HepG2 (cell line): ENCODE data around the gene RBM6. TPM values are rescaled to one million over a fixed set of nuclear protein-coding genes. Genes with fewer than 3 reads are reported as not detected.

Source experiments
- CBX1 ChIP-seq: IDR thresholded peaks from one replicate; pipeline ENCODE4 v1.6.1; 2016; ENCODE audit warnings: antibody characterized with exemption, low read depth
- NPAS2 ChIP-seq: sonication (generic); formaldehyde crosslinking; IDR thresholded peaks from 2 replicates; pipeline ENCODE4 v1.8.0; 2022; ENCODE audit warnings: mild to moderate bottlenecking, missing genetic modification reagents, borderline replicate concordance
- POLR2AphosphoS2 ChIP-seq: IDR thresholded peaks from 2 replicates; pipeline ENCODE4 v1.6.1; 2011; ENCODE audit warnings: low read depth, low read length, improper control_type of control experiment
- REPIN1 ChIP-seq: sonication (generic); formaldehyde crosslinking; IDR thresholded peaks from 2 replicates; pipeline ENCODE4 v1.8.0; 2022; ENCODE audit warnings: missing genetic modification reagents, low read depth, mild to moderate bottlenecking, borderline replicate concordance
- SOX5 ChIP-seq: IDR thresholded peaks from 2 replicates; pipeline ENCODE4 v1.6.1; 2016; ENCODE audit warnings: borderline replicate concordance
- SYNCRIP ChIP-seq: fragments of 200-400 bp; formaldehyde crosslinking; IDR thresholded peaks from 2 replicates; pipeline ENCODE4 v1.6.1; 2018; ENCODE audit warnings: mild to moderate bottlenecking, low read depth, low read length; ENCODE audit not compliant: insufficient read depth
- ZKSCAN1 ChIP-seq: fragments of 150-350 bp; IDR thresholded peaks from 2 replicates; pipeline ENCODE4 v1.6.1; 2014; ENCODE audit warnings: low read length
- ZNF160 ChIP-seq: sonication (generic); formaldehyde crosslinking; IDR thresholded peaks from 2 replicates; pipeline ENCODE4 v1.8.0; 2022; ENCODE audit warnings: mild to moderate bottlenecking, inconsistent platforms, missing genetic modification reagents
- ZNF333 ChIP-seq: sonication (generic); formaldehyde crosslinking; IDR thresholded peaks from 2 replicates; pipeline ENCODE4 v1.4.0; 2020; ENCODE audit warnings: mild to moderate bottlenecking, missing genetic modification reagents, borderline replicate concordance
- ZNF496 ChIP-seq: sonication (generic); formaldehyde crosslinking; IDR thresholded peaks from 2 replicates; pipeline ENCODE4 v1.8.1; 2023; ENCODE audit warnings: mild to moderate bottlenecking, moderate library complexity, missing genetic modification reagents; ENCODE audit not compliant: insufficient replicate concordance
- ZSCAN25 ChIP-seq: sonication (generic); formaldehyde crosslinking; IDR thresholded peaks from 2 replicates; pipeline ENCODE4 v1.8.0; 2022; ENCODE audit warnings: mild to moderate bottlenecking, missing genetic modification reagents
- polyA plus RNA-seq, 8 experiments: library from polyadenylated mRNA; depleted of rRNA in 3 of 8; stranded (reverse) in 7 of 8; unstranded in 1 of 8; fragments of >200 nt; fragmentation: Illumina TruSeq in 4 of 8; extraction: Trizol in 4 of 8; gene quantifications; 2 replicates each; pipeline versions ENCODE4 v1.2.1 to v1.2.3, GENCODE V29; 2011 to 2016; ENCODE audit warnings: low read depth in 4 of 8, missing spikeins in 1 of 8, mixed read lengths in 1 of 8; ENCODE audit not compliant: insufficient read depth in 1 of 8
- total RNA-seq, 5 experiments: library from RNA; depleted of rRNA; stranded (reverse); fragments of >200 nt; fragmentation: Illumina TruSeq; extraction: Trizol; gene quantifications; 2 replicates each; pipeline ENCODE4 v1.2.3, GENCODE V29; 2016; ENCODE audit warnings: low read depth in 1 of 5
- TF ChIP-seq, protein P1 (sequence below): sonication (generic); formaldehyde crosslinking; conservative IDR thresholded peaks from 2 replicates; pipeline ENCODE4 v1.4.0; 2020; ENCODE audit warnings: missing genetic modification reagents
- TF ChIP-seq, protein P2 (sequence below): sonication (generic); formaldehyde crosslinking; IDR thresholded peaks from 2 replicates; pipeline ENCODE4 v1.5.0; 2020; ENCODE audit warnings: mild to moderate bottlenecking, missing genetic modification reagents, borderline replicate concordance
- TF ChIP-seq, protein P3 (sequence below), 2 experiments: fragments of 450-650 bp in 1 of 2; sonication (generic) in 1 of 2; formaldehyde crosslinking; IDR thresholded peaks; 2 replicates each; pipeline versions ENCODE4 v1.5.0 to v1.8.0; 2020 to 2022; ENCODE audit warnings: mild to moderate bottlenecking in 1 of 2, missing genetic modification reagents in 1 of 2
- TF ChIP-seq, protein P4 (sequence below): sonication (generic); formaldehyde crosslinking; IDR thresholded peaks from 2 replicates; pipeline ENCODE4 v1.8.1; 2022; ENCODE audit warnings: low read depth, mild to moderate bottlenecking, missing genetic modification reagents
- TF ChIP-seq, protein P5 (sequence below): sonication (generic); formaldehyde crosslinking; IDR thresholded peaks from 2 replicates; pipeline ENCODE4 v1.8.0; 2022; ENCODE audit warnings: mild to moderate bottlenecking, missing genetic modification reagents; ENCODE audit not compliant: insufficient replicate concordance

Gene RBM6
- total and polyA plus RNA-seq, 2 of the 13 experiments (the other 11 are each of a cell fraction or from before 2014, with no cell fraction given): 72.7 to 86.1 TPM

DNA sequence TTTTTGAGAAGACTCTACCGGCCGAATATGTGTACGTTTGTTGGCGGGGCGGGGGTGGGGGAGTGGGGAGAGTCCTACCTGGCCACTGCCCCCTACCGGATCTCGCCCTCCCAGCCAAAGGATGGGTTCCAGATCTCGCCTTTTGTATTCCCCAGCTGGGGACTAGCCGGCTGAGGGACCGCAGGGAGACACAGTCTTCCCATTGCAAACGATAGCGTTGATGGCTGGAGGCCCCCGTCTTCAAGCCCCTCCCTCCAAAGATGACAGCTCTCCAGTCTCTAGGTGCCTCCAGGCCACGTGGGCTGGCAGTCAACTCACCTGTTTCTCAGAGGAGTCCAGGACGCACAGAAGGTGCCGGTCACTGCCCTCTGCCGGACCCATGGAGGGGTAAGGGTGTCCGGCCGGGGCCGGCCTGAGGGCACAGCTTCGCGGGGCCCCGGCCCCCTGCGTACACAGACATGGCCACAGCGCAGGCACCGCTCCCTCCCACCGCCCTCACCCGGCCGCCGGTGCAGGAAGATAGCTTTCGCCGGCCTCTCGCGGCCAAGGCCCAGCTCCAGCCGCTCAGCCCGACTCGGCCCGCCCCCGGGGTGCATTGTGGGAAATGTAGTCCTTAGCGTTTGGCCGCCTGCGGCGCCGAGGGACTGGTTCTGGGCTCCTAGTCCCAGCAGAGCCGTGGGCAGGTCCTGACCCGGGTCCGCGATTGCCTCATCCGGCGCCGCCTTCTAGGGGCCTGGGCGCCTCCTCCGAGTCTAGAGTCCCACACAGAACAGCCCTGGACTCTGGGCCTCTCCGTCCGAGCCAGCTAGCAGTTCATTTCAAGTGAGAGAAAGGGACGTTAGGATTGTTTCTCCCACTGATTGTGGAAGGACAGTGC, 10.4 kb upstream of the RBM6 start, which contains the start of gene MON1A (continued):
- TF ChIP-seq, protein P1, sequence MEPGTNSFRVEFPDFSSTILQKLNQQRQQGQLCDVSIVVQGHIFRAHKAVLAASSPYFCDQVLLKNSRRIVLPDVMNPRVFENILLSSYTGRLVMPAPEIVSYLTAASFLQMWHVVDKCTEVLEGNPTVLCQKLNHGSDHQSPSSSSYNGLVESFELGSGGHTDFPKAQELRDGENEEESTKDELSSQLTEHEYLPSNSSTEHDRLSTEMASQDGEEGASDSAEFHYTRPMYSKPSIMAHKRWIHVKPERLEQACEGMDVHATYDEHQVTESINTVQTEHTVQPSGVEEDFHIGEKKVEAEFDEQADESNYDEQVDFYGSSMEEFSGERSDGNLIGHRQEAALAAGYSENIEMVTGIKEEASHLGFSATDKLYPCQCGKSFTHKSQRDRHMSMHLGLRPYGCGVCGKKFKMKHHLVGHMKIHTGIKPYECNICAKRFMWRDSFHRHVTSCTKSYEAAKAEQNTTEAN: 0 out of 2 replicates have a peak, but pooled peaks have one; percentile 26
- no peak for TF ChIP-seq ZSCAN25
- TF ChIP-seq POLR2AphosphoS2: no peak
- TF ChIP-seq, protein P2, sequence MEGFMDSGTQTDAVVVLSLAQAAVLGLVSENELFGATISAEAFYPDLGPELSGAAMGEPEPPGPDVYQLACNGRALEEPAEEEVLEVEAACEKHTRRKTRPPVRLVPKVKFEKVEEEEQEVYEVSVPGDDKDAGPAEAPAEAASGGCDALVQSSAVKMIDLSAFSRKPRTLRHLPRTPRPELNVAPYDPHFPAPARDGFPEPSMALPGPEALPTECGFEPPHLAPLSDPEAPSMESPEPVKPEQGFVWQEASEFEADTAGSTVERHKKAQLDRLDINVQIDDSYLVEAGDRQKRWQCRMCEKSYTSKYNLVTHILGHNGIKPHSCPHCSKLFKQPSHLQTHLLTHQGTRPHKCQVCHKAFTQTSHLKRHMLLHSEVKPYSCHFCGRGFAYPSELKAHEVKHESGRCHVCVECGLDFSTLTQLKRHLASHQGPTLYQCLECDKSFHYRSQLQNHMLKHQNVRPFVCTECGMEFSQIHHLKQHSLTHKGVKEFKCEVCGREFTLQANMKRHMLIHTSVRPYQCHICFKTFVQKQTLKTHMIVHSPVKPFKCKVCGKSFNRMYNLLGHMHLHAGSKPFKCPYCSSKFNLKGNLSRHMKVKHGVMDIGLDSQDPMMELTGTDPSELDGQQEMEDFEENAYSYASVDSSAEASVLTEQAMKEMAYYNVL (CRISPR knock-in tag): peak; percentile 58; the same call in 1 of the 2 replicates
- no peak for TF ChIP-seq SYNCRIP
- TF ChIP-seq, protein P3, sequence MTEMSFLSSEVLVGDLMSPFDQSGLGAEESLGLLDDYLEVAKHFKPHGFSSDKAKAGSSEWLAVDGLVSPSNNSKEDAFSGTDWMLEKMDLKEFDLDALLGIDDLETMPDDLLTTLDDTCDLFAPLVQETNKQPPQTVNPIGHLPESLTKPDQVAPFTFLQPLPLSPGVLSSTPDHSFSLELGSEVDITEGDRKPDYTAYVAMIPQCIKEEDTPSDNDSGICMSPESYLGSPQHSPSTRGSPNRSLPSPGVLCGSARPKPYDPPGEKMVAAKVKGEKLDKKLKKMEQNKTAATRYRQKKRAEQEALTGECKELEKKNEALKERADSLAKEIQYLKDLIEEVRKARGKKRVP (CRISPR knock-in tag; IDR thresholded peaks at IDR 0.05): peak in 1 of 2 experiments; percentile 97; a peak in 2 of 4 replicates
- no peak for TF ChIP-seq ZNF496 (CRISPR knock-in tag)
- TF ChIP-seq, protein P4, sequence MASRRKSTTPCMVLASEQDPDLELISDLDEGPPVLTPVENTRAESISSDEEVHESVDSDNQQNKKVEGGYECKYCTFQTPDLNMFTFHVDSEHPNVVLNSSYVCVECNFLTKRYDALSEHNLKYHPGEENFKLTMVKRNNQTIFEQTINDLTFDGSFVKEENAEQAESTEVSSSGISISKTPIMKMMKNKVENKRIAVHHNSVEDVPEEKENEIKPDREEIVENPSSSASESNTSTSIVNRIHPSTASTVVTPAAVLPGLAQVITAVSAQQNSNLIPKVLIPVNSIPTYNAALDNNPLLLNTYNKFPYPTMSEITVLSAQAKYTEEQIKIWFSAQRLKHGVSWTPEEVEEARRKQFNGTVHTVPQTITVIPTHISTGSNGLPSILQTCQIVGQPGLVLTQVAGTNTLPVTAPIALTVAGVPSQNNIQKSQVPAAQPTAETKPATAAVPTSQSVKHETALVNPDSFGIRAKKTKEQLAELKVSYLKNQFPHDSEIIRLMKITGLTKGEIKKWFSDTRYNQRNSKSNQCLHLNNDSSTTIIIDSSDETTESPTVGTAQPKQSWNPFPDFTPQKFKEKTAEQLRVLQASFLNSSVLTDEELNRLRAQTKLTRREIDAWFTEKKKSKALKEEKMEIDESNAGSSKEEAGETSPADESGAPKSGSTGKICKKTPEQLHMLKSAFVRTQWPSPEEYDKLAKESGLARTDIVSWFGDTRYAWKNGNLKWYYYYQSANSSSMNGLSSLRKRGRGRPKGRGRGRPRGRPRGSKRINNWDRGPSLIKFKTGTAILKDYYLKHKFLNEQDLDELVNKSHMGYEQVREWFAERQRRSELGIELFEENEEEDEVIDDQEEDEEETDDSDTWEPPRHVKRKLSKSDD (CRISPR knock-in tag): no peak
- peak; percentile 54 for TF ChIP-seq CBX1
- TF ChIP-seq ZNF160 (CRISPR knock-in tag): no peak; the same call in none of the 2 replicates
- TF ChIP-seq ZKSCAN1: no peak
- TF ChIP-seq, protein P5, sequence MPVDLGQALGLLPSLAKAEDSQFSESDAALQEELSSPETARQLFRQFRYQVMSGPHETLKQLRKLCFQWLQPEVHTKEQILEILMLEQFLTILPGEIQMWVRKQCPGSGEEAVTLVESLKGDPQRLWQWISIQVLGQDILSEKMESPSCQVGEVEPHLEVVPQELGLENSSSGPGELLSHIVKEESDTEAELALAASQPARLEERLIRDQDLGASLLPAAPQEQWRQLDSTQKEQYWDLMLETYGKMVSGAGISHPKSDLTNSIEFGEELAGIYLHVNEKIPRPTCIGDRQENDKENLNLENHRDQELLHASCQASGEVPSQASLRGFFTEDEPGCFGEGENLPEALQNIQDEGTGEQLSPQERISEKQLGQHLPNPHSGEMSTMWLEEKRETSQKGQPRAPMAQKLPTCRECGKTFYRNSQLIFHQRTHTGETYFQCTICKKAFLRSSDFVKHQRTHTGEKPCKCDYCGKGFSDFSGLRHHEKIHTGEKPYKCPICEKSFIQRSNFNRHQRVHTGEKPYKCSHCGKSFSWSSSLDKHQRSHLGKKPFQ (CRISPR knock-in tag): peak; percentile 52
- no peak; the same call in 1 of the 2 replicates for TF ChIP-seq ZNF333 (CRISPR knock-in tag)
- TF ChIP-seq REPIN1: peak; percentile 59; the same call in 1 of the 2 replicates
- peak; percentile 26; the same call in 1 of the 2 replicates for TF ChIP-seq SOX5
- no peak for TF ChIP-seq NPAS2 (CRISPR knock-in tag)
